GM10248 (cell line): ENCODE measurements around the gene TAAR8.

Experiments
- CTCF ChIA-PET: fragments of 300-600 bp; sonication (Branson Sonifier 250); formaldehyde crosslinking; extraction: SDS; loops from one replicate; lab custom pipeline; 2021; ENCODE audit warnings: antibody characterized with exemption; lab: Yijun Ruan, JAX
- POLR2A ChIA-PET: fragments of 350-650 bp; sonication (Branson Sonifier 250); formaldehyde crosslinking; extraction: SDS; loops from one replicate; lab custom pipeline; 2020; ENCODE audit warnings: antibody characterized with exemption; lab: Yijun Ruan, JAX
- DNase-seq: peaks from one replicate; pipeline ENCODE4 v3.0.0; 2012; ENCODE audit errors: extremely low spot score
- TF ChIP-seq, protein P1 (sequence below): IDR thresholded peaks from 2 replicates; pipeline ENCODE4 v1.5.1; 2012; ENCODE audit warnings: mild to moderate bottlenecking, low read depth; ENCODE audit errors: extremely low read depth, missing control alignments, control extremely low read depth

Gene TAAR8, protein sequence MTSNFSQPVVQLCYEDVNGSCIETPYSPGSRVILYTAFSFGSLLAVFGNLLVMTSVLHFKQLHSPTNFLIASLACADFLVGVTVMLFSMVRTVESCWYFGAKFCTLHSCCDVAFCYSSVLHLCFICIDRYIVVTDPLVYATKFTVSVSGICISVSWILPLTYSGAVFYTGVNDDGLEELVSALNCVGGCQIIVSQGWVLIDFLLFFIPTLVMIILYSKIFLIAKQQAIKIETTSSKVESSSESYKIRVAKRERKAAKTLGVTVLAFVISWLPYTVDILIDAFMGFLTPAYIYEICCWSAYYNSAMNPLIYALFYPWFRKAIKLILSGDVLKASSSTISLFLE

DNA sequence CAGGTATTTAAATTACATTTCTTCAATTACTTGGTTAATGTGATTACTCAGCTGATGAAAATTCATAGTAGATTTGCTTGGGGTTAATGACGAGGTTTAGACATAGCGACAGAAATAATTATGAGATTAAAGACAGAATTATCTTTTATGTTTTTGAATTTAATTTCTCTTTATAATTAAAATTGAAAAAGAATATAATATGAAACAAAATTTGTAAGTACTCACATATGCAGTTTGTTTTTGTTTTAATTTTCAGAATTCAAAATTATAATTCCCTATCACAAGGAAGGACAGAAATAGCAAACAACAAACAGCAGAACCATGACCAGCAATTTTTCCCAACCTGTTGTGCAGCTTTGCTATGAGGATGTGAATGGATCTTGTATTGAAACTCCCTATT lies at the start of gene TAAR8:
Gene TAAR8 (plus strand): TSS at position 301 of the 400 bp plus-strand sequence. CDS start 21 bp downstream, at position 322.
- POLR2A ChIA-PET = no interaction called here
- no peak for DNase-seq
- CTCF ChIA-PET = interaction anchor here (3.0 kb wide), 1 partner anchor 9 kb away, joined by 12 read pairs; no protein-coding TSS in a partner anchor
- TF ChIP-seq, protein P1, sequence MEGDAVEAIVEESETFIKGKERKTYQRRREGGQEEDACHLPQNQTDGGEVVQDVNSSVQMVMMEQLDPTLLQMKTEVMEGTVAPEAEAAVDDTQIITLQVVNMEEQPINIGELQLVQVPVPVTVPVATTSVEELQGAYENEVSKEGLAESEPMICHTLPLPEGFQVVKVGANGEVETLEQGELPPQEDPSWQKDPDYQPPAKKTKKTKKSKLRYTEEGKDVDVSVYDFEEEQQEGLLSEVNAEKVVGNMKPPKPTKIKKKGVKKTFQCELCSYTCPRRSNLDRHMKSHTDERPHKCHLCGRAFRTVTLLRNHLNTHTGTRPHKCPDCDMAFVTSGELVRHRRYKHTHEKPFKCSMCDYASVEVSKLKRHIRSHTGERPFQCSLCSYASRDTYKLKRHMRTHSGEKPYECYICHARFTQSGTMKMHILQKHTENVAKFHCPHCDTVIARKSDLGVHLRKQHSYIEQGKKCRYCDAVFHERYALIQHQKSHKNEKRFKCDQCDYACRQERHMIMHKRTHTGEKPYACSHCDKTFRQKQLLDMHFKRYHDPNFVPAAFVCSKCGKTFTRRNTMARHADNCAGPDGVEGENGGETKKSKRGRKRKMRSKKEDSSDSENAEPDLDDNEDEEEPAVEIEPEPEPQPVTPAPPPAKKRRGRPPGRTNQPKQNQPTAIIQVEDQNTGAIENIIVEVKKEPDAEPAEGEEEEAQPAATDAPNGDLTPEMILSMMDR = no peak

DNA sequence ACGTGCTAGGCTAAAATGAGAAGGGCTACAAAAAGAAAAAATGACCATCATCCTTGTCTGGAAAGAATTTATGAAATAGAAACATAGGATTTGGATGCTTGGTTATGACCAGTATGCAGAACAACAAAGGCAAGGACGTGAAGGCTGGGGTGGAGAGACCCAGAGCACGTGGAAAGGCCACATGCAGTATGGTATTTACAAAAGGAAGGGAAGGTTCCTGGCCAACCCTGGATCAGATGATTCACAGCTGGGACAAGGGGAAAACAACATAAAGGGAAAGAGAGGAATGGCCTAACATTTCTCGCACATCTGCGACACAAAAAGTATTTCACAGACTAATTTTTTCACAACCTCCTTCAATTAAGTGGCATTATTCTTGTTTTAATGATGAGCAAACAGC lies 47.7 kb upstream of the TAAR8 start:
- TF ChIP-seq, protein P1 = no peak
- DNase-seq = no peak
- CTCF ChIA-PET = interaction anchor here (1.0 kb wide), 1 partner anchor 8 kb away, joined by 3 read pairs; no protein-coding TSS in a partner anchor
- POLR2A ChIA-PET = no interaction called here

DNA sequence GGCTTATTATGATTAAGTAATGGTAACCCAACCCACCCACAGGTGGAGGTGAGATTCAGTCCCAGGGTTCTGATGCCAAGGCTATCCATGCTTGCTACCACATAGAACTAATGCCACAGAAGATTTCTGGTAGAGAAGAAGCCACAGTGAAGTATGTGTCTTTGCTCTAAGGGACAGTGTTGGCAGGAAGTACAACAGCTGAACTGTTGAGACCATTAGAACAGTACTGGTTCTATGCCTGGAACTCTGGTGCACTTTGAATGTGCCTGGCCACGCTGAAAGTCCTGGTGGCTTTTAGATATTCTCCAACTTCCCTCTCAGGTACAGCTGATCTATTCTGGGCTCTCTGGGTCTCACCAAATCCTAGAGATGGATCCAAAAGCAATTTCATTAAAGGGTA lies 47.3 kb upstream of the TAAR8 start:
- DNase-seq = no peak
- ChIA-PET CTCF (no interaction called here), POLR2A (no interaction called here)
- TF ChIP-seq, protein P1 = no peak

DNA sequence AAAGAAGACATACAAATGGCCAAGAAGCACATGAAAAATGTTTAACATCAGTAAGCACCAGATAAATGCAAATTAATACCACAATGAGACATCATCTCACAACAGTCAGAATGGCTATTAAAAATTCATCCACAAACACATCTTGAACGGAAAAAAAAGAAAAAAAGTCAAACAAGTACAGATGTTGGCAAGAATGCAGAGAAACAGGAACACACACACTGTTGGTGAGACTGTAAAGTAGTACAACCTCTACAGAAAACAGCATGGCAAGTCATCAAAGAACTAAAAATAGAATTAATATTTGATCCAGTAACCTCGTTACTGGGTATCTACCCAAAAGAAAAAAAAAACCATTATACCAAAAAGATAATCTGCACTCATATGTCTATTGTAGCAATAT lies 46.0 kb upstream of the TAAR8 start:
- TF ChIP-seq, protein P1 = no peak

DNA sequence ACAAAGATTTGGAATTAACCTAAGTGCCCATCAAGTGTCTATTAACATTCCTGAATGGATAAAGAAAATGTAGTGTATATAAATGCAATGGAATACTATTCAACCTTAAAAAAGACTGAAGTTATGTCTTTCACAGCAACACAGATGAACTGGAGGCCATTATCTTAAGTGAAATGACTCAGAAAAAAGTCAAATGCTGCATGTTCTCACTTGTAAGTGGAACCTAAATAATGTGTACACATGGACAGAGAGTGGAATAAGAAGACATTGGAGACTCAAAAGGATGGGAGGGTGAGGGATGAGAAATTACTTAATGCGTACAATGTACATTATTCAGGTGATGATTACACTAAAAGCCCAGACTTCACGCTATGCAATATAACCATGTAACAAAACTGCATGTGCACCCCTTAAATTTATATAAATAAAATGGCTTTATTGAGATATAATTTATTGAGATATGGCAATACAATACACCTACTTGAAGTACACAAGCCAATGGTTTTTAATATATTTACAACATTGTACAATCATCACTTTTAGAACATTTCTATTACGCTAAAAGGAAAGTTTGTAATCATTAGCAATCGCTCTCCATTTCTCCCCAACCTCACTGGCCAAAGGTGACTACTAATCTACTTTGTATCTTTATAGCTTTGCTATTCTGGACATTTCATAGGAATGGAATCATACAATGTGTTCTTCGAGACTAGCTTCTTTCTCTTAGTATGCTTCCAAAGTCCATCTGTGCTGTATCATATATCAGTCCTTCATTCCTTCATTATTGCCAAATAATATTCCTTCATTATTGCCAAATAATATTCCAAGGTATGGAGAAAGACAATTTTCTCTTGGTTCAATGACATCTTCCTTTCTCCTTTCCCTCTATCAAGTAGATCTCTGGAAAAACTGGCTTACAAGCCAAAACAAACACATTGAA lies 45.3 kb upstream of the TAAR8 start:
- TF ChIP-seq, protein P1 = no peak
- ChIA-PET CTCF (interaction anchor here (1.0 to 1.1 kb wide), 2 partner anchors 12 to 206 kb away, joined by 3 read pairs; no protein-coding TSS in a partner anchor), POLR2A (no interaction called here)
- DNase-seq = no peak

More for the DNA sequence above, 46.0 kb upstream of the TAAR8 start:
- DNase-seq = no peak
- CTCF ChIA-PET = no interaction called here
- POLR2A ChIA-PET = no interaction called here

DNA sequence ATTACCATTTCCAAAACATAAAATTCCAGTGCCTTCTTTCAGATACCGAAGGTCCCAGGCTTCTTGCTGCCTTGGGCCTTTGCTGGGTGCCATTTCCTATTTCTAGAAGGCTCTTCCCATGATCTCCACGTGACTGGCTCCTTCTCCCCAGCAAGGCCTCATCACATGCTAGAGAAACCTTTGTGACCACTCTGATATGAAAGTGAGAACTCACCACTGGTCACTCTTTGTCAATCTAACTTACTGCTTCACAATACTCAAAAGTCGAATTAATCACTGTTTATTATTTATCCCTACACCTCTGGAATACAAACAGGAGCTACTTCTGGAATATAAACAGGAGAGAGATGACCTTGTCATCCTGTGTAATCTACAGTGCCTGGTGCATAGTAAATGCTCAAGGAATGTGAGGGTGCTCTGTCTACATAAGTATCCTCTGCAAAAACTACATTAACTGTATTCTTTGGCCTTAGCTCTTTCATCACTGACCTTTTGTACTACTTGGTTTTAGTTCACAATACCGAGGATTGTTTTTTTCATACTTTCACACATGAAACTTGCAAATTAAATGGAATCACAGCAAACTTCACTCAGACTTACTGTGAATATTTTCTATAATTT lies 41.2 kb upstream of the TAAR8 start:
- TF ChIP-seq, protein P1 = no peak
- DNase-seq = no peak
- ChIA-PET POLR2A (no interaction called here), CTCF (interaction anchor here (1.2 kb wide), 1 partner anchor 232 kb away, joined by 4 read pairs; no protein-coding TSS in a partner anchor)
